HG02610 (cell line): Measurements from ENCODE around the gene FCHSD1.

Experiments
- ATAC-seq: cut with Tn5 transposase; IDR thresholded peaks from one replicate; pipeline ENCODE4 v1.9.1; 2021; ENCODE audit warnings: mild to moderate bottlenecking, moderate library complexity; ENCODE audit not compliant: unreplicated experiment

The FCHSD1 gene

DNA sequence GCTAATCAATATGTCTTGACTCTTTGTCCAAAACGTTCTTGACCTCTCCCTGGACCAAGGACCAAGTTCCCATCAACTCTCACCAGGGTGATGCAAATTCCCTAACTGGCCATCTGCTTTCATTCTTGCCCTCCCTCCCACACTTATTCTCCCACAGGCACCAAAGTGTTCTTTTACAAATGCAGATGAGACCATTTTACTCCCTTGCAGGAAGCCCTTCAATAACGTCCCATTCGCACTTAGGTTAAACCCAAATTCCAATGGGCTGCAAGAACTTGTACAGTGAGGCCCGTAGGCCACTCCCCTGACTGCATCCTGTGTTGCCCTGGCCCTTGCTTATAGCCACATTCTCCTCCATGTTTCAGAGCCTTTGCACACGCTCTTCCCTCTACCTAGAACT, 23.5 kb upstream of the FCHSD1 start:
- ATAC-seq = no peak

- ATAC-seq = no peak
Measured at GRCh38 chr5:141672841-141673813, 21.9 kb upstream of the FCHSD1 start.

DNA sequence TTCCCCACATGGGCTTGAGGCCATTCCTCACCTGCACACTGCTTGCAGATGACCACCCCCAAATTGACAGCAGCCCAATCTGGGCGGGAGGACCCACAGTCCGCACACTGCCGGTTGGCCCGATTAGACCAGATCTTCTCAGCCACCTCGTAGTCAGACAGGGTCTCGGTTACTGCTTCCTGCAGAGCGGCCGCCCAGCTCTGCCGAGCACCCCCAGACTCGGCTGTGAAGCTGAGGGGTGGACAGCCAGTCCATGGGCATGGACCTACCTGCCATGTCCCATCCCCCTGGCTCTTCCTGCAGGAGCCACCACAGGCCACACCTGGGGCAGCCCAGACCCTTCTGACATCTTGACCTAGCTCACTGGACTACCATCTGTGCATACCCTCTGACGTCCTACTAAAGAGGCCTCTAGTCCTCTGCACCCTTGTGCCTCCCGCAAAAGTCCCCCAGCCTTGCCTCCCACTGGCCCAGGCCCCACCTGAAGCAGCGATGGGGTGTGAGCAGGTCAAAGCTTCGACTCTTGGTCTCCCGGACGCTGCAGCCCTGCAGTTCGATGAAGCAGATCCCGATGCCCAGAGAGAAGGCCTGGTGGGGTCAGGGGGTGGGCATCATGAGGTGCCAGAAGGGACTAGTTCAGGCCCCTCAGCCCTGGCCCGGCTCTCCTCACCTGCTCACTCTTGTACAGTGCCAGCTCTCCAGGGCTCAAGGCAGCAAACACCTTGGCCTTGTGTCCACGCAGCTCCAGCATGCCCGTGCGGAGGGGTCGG, 21.0 kb upstream of the FCHSD1 start:
- ATAC-seq = no peak

DNA sequence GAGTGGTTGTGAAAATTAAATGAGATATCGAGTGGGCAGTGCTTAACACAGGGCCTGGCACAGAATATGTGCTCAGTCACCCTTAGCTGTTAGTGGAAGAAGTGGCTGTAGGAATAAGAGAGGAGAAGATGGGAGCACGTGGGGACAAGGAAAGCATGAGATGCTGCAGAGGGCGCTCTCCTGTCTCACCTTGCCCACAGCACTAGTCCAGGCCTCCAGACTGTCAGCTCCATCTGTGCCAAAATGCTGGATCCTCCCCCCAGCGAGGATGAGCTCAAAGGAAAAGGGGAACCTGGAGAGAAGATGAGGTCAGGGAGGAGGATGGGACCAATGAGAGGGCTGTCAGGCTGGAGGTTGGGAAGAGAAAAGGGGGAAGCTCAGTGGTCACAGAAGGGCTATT, 18.3 kb upstream of the FCHSD1 start:
- no peak for ATAC-seq

DNA sequence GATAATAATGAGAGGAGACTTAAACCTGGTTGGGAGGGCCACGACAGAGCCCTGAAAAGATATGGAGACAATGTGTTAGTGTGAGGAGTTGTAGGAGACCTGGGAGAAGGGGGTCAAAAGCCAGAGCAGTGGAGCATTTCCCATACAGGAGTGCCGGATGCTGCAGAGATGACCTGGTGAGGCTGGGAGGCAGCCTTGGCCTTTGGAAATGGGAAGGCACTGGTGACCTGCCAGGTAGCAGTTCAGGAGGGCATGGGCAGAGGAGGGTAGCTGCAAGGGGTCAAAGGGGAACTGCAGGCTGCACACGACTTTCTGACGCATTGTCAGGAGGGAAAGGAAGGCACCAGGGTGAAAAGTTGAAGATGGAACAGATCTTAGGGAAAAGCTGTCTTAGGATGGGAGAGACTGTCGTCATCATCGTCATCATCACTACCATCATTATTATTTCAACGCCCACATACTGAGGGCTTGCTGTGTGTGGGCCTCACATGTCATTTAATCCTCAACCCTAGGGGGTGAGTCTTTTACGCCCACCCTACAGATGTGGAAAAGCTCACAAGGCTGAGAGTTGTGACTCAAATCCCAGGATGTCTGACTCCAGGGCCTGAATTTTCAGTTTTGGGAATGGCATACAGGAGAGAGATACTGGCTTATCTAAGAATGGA, 17.5 kb upstream of the FCHSD1 start:
- ATAC-seq = no peak

DNA sequence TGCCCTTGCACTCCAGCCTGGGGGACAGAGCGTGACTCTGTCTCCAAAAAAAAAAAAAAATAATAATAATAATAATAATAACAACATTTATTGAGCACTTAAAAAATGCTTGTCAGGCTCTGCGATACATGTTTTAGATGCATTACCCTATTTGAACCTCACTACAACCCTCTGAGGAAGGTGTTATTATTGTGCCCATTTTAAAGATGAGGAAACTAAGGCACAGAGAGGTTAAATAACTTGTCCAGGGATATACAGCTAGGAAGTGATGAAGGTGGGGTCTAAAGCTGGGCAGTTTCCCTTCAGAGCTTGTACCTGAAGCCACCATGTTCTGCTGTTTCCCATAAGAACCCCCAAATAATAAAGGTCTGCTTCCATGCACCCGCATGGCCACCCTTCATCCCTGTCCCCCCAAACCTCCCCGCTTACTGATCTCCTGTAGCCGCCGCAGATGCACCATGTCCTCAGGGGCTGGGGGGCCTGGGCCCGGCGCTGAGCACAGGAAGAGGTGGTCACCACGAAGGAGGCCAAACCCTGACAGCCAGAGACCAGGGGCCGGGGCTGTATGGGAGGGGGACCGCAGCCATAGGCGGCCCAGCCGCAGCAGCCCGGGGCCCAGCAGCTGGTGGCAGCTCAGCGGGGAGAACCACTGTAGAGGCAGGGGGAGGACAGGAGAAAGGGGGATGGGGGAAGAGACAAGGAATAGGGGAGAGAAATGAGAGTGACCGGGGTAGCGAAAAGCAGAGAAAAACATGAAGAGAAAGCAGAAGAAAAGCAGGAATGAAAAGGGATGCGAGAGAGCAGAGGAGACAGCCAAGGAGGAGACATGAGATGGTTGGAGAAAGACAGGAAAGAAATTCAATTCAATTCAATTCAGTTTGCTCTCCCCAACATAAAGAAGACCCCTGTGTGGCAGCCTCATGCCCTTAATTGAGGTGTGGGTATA, 15.1 kb upstream of the FCHSD1 start:
- no peak for ATAC-seq

GRCh38 chr5:141664733-141665461, 13.7 kb upstream of the FCHSD1 start:
- peak; percentile 96 for ATAC-seq

DNA sequence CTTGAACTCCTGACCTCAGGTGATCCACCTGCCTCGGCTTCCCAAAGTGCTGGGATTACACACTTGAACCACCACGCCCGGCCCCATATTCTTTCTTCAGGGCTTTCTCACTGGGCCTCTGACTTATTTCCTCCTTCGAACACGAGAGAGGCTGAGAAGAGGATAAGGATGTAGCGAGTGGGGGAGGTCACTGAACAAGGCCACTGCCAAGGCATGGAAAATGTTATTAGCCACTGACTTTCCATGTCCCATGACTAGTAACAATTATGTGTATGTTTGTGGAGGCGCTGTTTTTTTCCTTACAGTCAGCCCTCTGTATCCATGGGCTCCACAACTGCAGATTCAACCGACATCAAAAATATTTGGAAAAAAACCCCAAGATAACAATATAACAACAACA, 12.3 kb upstream of the FCHSD1 start:
- ATAC-seq = no peak

GRCh38 chr5:141662028-141662427, 10.8 kb upstream of the FCHSD1 start:
- ATAC-seq = no peak

DNA sequence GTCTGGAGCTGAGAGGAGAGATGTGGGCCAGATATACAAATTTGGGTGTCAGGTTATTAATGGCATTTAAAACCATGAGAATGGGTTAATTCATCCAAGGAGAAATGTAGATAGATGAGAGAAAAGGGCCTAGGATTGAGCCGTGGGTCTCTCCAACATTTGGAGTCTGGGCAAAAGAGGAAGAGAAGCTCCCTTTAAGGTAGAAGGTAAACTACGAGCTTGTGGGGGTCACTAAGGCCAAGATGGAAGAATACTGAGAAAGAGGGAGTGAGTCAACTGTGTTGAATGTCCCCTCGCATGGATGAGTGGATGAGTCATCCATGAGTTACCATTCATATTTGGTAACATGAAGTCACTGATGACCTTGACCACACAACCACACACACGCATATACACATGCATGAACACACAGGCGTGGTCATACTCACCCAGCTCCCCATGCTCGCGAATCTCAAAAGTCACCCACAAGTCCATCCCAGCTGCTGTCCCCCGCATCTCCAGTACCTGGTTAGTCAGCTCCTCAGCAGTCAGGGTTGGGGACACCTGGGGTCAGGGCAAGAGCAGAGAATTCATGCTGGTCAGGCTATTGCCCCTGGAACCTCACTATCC, 6.8 kb upstream of the FCHSD1 start:
- ATAC-seq = peak; percentile 91

DNA sequence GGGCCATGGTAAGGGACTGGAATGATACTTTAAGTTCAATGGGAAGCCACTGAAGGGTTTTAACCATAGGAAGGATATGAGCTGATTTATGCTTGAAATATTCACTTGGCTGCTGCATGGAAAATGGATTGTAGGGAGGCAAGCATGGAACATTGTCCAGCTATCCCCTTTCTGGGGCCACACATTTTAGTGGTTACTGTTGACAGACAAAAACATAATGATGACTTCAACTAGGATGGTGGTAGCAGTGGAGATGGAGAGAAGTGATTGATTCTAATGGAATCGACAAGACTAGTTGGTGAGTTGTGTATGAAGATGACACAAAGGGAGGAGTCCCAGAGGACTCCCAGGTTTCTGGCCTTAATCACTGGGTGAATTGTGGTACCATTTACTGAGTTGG, 6.2 kb upstream of the FCHSD1 start:
- no peak for ATAC-seq

- no peak for ATAC-seq
Measured at GRCh38 chr5:141656396-141656795, 5.2 kb upstream of the FCHSD1 start.

GRCh38 chr5:141655020-141655419, 3.8 kb upstream of the FCHSD1 start:
- no peak for ATAC-seq

- ATAC-seq = no peak
Measured at GRCh38 chr5:141654298-141654697, 3.1 kb upstream of the FCHSD1 start.

- no peak for ATAC-seq
Measured at GRCh38 chr5:141651728-141652105, 499 bp upstream of the FCHSD1 start.

DNA sequence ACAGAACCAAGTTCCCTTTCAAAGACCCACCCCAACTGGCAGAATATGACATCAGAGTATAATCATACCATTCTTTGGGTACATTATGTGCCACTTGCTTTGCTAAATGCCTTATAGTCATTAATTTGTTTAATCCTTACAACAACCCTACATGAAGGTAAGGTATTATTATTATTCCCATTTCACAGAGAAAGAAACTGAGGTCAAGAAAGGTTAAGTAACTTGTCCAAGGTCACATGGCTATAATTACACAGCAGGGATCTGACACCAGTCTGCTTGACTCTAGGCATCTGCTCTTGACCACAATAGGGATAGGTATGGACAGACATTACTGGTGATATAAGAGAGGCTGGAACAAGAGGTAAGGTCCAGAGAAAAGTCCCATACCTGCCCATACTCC, 1.2 kb downstream of the FCHSD1 start:
- ATAC-seq = no peak

DNA sequence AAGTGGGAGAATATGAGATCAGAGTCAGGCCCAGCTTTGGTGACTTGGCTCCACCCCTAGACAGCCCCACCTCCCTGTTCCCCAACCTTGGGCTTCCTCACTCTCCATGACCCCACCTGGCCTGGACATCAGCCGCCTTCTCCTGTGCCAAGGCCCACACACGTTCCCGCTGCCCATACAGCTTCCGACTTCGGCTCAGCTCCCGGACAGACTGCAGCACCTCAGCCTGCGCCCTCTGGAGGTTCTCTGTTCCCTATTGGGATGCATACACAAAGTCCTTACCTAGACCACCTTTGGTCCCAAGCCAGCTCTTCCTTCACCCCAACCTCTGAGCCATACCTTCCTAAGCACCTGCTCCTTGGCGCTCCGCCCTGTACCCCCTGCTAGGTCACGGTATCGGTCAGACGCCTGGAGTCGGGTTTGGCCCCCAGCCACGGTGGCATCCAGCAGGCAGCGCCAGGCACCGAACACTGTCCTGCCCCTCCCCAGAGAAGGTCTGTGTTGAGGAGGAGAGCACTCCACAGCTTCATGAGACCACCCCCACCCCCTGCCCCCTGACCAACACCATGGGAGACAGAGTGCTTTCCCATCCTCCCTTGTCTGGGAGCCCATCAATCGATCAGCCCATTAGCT, 2.0 kb downstream of the FCHSD1 start:
- no peak for ATAC-seq

DNA sequence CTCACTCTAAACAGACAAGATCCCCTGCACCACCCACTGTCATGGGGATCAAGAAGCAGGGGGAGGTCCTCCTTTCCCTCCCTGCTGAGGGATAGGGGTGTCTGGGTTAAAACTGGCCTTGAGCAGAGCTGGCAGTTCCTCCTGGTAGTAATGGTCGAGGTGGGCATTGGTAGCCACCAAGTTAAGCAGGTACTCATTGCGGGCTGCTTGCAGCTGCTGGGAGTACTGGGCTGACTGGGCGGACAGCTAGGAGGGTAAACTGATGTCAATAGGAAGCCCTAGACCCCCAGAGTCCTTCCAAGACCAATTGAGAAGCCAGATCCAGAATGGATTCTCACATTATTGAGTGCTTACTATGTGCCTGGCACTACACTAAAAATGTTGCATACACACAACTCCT, 3.4 kb downstream of the FCHSD1 start:
- ATAC-seq = no peak

- no peak for ATAC-seq
Measured at GRCh38 chr5:141647242-141647641, 4.0 kb downstream of the FCHSD1 start.
